A673 (cell line): ENCODE results near the gene IFI44L. TPM values are rescaled to one million over a fixed set of nuclear protein-coding genes. Genes with fewer than 3 reads are reported as not detected.
A peak's percentile ranks its signal among the peaks of the same experiment; 100 is the strongest.

Experiments used
- BruUV-seq: library from RNA; stranded (reverse); fragments of 400-500 nt; replicated peaks from 2 replicates; lab custom pipeline; 2021; lab: Mats Ljungman, UMichigan
- CTCF ChIA-PET: fragments of 300-600 bp; sonication (Branson Sonifier 250); formaldehyde crosslinking; loops from one replicate; lab custom pipeline; 2022; ENCODE audit warnings: antibody characterized with exemption; lab: Charles Lee
- POLR2A ChIA-PET: fragments of 300-600 bp; sonication (Branson Sonifier 250); formaldehyde crosslinking; loops from one replicate; lab custom pipeline; 2022; ENCODE audit warnings: antibody characterized with exemption; ENCODE audit not compliant: low non-redundant PET; lab: Charles Lee
- DNase-seq: peaks from one replicate; pipeline ENCODE4 v3.0.0-alpha.2; 2015; ENCODE audit warnings: low spot score
- H3K27ac ChIP-seq: fragments of 200-600 bp; sonication (generic); 2 replicates; pipeline ENCODE4 v1.5.1; 2016; ENCODE audit warnings: mixed run types, low read depth, mild to moderate bottlenecking, mixed read lengths, antibody characterized with exemption, low read length; ENCODE audit not compliant: poor library complexity, severe bottlenecking
- H3K27me3 ChIP-seq: fragments of 200-600 bp; sonication (generic); replicated peaks from 2 replicates; pipeline ENCODE4 v1.6.1; 2017; ENCODE audit warnings: mixed run types, low read depth, mild to moderate bottlenecking, mixed read lengths, antibody characterized with exemption, low read length; ENCODE audit not compliant: insufficient read depth, poor library complexity
- H3K36me3 ChIP-seq: fragments of 200-600 bp; sonication (generic); 2 replicates; pipeline ENCODE4 v1.6.1; 2016; ENCODE audit warnings: mixed run types, mild to moderate bottlenecking, mixed read lengths, antibody characterized with exemption, low read length; ENCODE audit not compliant: insufficient read depth, poor library complexity, severe bottlenecking
- H3K4me1 ChIP-seq: fragments of 200-600 bp; sonication (generic); 2 replicates; pipeline ENCODE4 v1.6.1; 2017; ENCODE audit warnings: mixed run types, mild to moderate bottlenecking, mixed read lengths, antibody characterized with exemption, low read length; ENCODE audit not compliant: insufficient read depth, poor library complexity, severe bottlenecking
- H3K4me3 ChIP-seq: fragments of 200-600 bp; sonication (generic); 2 replicates; pipeline ENCODE4 v1.5.1; 2016; ENCODE audit warnings: low read depth, mixed run types, mild to moderate bottlenecking, mixed read lengths, low read length; ENCODE audit not compliant: poor library complexity, severe bottlenecking
- H3K9me3 ChIP-seq: fragments of 200-600 bp; sonication (generic); 2 replicates; pipeline ENCODE4 v1.6.1; 2016; ENCODE audit warnings: mixed run types, low read depth, mild to moderate bottlenecking, mixed read lengths, antibody characterized with exemption, low read length; ENCODE audit not compliant: poor library complexity, severe bottlenecking
- CTCF ChIP-seq: fragments of 300-800, 200-600 bp; sonication (generic); conservative IDR thresholded peaks from 2 replicates; pipeline ENCODE4 v1.5.1; 2017; ENCODE audit warnings: low read depth, mild to moderate bottlenecking, antibody characterized with exemption, low read length, moderate library complexity, mixed read lengths
- EZH2 ChIP-seq: fragments of 200-600 bp; sonication (generic); IDR thresholded peaks from 2 replicates; pipeline ENCODE4 v1.6.1; 2017; ENCODE audit warnings: borderline replicate concordance, low read depth, mild to moderate bottlenecking, mixed read lengths, antibody characterized with exemption, low read length; ENCODE audit not compliant: poor library complexity, severe bottlenecking
- intact Hi-C: fragments of 100-400 bp; cut with micrococcal nuclease; formaldehyde crosslinking; loops from one replicate; pipeline ENCODE4 v1.10.0; 2022; ENCODE audit not compliant: unreplicated experiment
- total RNA-seq: library from RNA; stranded (reverse); gene quantifications from 2 replicates; pipeline ENCODE4 v1.2.3, GENCODE V29; 2021

IFI44L gene
- total RNA-seq, 1 experiment from 2014 or later = 7.5 TPM

- DNase-seq = no peak
- no peaks in the 10 kb centered on the region for H3K36me3 ChIP-seq
- H3K4me1 ChIP-seq = no peaks in the 10 kb centered on the region
- CTCF ChIA-PET = no interaction called here
- H3K9me3 ChIP-seq = no peaks in the 10 kb centered on the region
- no peak overlapping the region for H3K27ac ChIP-seq
- intact Hi-C loops = loop anchor here (5.0 kb wide), 1 partner anchor 510 kb away; no protein-coding TSS in a partner anchor
- no peak for TF ChIP-seq CTCF
- H3K27me3 ChIP-seq = no peaks in the 10 kb centered on the region
- no TSS peak for BruUV-seq
- H3K4me3 ChIP-seq = no peak overlapping the region
- POLR2A ChIA-PET = no interaction called here
Observed at GRCh38 chr1:78687315-78687714, 67.1 kb downstream of the IFI44L start.

- no TSS peak for BruUV-seq
- Histone ChIP-seq H3K4me3 (no peak overlapping the region), H3K4me1 (no peaks in the 10 kb centered on the region), H3K36me3 (no peaks in the 10 kb centered on the region), H3K27ac (no peak overlapping the region), H3K9me3 (no peaks in the 10 kb centered on the region), H3K27me3 (no peaks in the 10 kb centered on the region)
- ChIA-PET CTCF (no interaction called here), POLR2A (no interaction called here)
- no peak for DNase-seq
- intact Hi-C loops = loop anchor here (2.0 to 5.0 kb wide), 2 partner anchors 151 to 509 kb away; no protein-coding TSS in a partner anchor
- no peak for TF ChIP-seq EZH2
- TF ChIP-seq CTCF = no peak
Observed at GRCh38 chr1:78687914-78688313, 67.7 kb downstream of the IFI44L start.

- TF ChIP-seq CTCF (peak; percentile 54), EZH2 (no peak)
- intact Hi-C loops = loop anchor here (2.0 to 5.0 kb wide), 2 partner anchors 150 to 509 kb away; no protein-coding TSS in a partner anchor
- BruUV-seq = no TSS peak
- Histone ChIP-seq H3K36me3 (no peaks in the 10 kb centered on the region), H3K27me3 (no peaks in the 10 kb centered on the region), H3K27ac (no peak overlapping the region), H3K4me1 (no peaks in the 10 kb centered on the region), H3K4me3 (no peak overlapping the region), H3K9me3 (no peaks in the 10 kb centered on the region)
- DNase-seq = peak; percentile 57
- CTCF ChIA-PET = interaction anchor here (0.5 kb wide), 1 partner anchor 511 kb away, joined by 8 read pairs; no protein-coding TSS in a partner anchor
- POLR2A ChIA-PET = no interaction called here
Observed at GRCh38 chr1:78688697-78689096, 68.4 kb downstream of the IFI44L start.
